MM.1S (cell line): Measurements from ENCODE around the gene RBAK.
"Not testable (repeated sequence)": the region's sequence is repeated elsewhere in the genome, so short reads cannot be mapped to it uniquely, and the experiment has no call there.

Source experiments
- DNase-seq: peaks from one replicate; pipeline ENCODE4 v3.0.0-alpha.2; 2015
- H2AFZ ChIP-seq: fragments of 300-600 bp; sonication (generic); 2 replicates; pipeline ENCODE4 v1.6.0; 2016; ENCODE audit warnings: antibody characterized with exemption, low read length
- H3F3A ChIP-seq: fragments of 300-600 bp; sonication (generic); 2 replicates; pipeline ENCODE4 v1.6.1; 2016; ENCODE audit warnings: mild to moderate bottlenecking, antibody characterized with exemption, low read length, moderate library complexity, mixed read lengths; ENCODE audit not compliant: insufficient read depth
- H3K27ac ChIP-seq: fragments of 300-600 bp; sonication (generic); 2 replicates; pipeline ENCODE4 v1.5.1; 2016; ENCODE audit warnings: mild to moderate bottlenecking, low read length
- H3K27me3 ChIP-seq: fragments of 300-600 bp; sonication (generic); replicated peaks from 2 replicates; pipeline ENCODE4 v1.6.0; 2016; ENCODE audit warnings: low read length; ENCODE audit not compliant: insufficient read depth
- H3K36me3 ChIP-seq: fragments of 300-600 bp; sonication (generic); replicated peaks from 2 replicates; pipeline ENCODE4 v1.6.1; 2016; ENCODE audit warnings: mild to moderate bottlenecking, low read length, mixed read lengths; ENCODE audit not compliant: insufficient read depth
- H3K4me1 ChIP-seq: fragments of 300-600 bp; sonication (generic); 2 replicates; pipeline ENCODE4 v1.6.1; 2016; ENCODE audit warnings: low read length, mixed read lengths
- H3K4me2 ChIP-seq: fragments of 300-600 bp; sonication (generic); 2 replicates; pipeline ENCODE4 v1.6.0; 2016; ENCODE audit warnings: low read depth, low read length
- H3K4me3 ChIP-seq: fragments of 300-600 bp; sonication (generic); 2 replicates; pipeline ENCODE4 v1.5.1; 2016; ENCODE audit warnings: low read length, mixed read lengths
- H3K79me2 ChIP-seq: fragments of 300-600 bp; sonication (generic); 2 replicates; pipeline ENCODE4 v1.6.1; 2016; ENCODE audit warnings: mixed run types, low read length, mixed read lengths
- H3K9ac ChIP-seq: fragments of 300-600 bp; sonication (generic); 2 replicates; pipeline ENCODE4 v1.6.1; 2016; ENCODE audit warnings: low read length, mixed read lengths
- H3K9me2 ChIP-seq: fragments of 300-600 bp; sonication (generic); replicated peaks from 2 replicates; pipeline ENCODE4 v1.6.1; 2016; ENCODE audit warnings: mild to moderate bottlenecking, low read length, mixed read lengths; ENCODE audit not compliant: insufficient read depth
- H3K9me3 ChIP-seq: fragments of 300-600 bp; sonication (generic); replicated peaks from 2 replicates; pipeline ENCODE4 v1.6.1; 2016; ENCODE audit warnings: mild to moderate bottlenecking, low read length, mixed read lengths; ENCODE audit not compliant: insufficient read depth
- H4K20me1 ChIP-seq: fragments of 300-600 bp; sonication (generic); 2 replicates; pipeline ENCODE4 v1.6.1; 2016; ENCODE audit warnings: mild to moderate bottlenecking, low read length, moderate library complexity, mixed read lengths; ENCODE audit not compliant: insufficient read depth
- EZH2phosphoT487 ChIP-seq: fragments of 300-600 bp; sonication (generic); IDR thresholded peaks from 2 replicates; pipeline ENCODE4 v1.6.1; 2018; ENCODE audit warnings: antibody characterized with exemption, low read length
- TF ChIP-seq, protein P1 (sequence below): fragments of 300-600 bp; sonication (generic); IDR thresholded peaks from 2 replicates; pipeline ENCODE4 v1.5.1; 2016; ENCODE audit warnings: antibody characterized with exemption, low read length, mixed read lengths

RBAK gene

DNA sequence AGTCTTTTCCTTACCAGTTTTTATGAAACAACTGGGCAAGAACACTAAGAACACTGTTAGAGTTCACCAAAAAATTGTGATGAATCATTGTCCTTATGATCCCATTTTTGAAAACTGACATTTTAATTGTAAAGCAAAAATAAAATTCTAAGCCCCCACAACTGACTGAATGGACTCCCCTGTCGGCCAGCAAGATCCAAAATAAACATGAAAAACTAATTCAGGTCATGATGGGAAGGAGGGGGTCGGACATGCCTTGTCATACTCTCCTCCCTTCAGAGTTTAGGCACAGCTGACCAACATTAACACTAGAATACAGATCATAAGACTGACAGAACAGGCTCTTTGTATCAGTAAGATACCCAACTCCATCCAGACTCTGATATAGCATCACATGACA is 2.0 kb upstream of the RBAK start:
- Histone ChIP-seq H3K27ac (no peak overlapping the region), H3K36me3 (no peaks in the 10 kb centered on the region), H3K9me2 (no peaks in the 10 kb centered on the region), H3K4me2 (no peak overlapping the region), H4K20me1 (no peaks in the 10 kb centered on the region), H3K4me3 (no peak overlapping the region), H3K79me2 (peaks cover 10% of the 10 kb centered on the region), H3F3A (no peaks in the 10 kb centered on the region), H3K27me3 (no peaks in the 10 kb centered on the region), H3K9me3 (no peaks in the 10 kb centered on the region), H3K4me1 (peaks cover 4% of the 10 kb centered on the region; the same call in 1 of the 2 replicates), H2AFZ (no peak overlapping the region), H3K9ac (no peak overlapping the region)
- TF ChIP-seq EZH2phosphoT487: no peak
- TF ChIP-seq, protein P1, sequence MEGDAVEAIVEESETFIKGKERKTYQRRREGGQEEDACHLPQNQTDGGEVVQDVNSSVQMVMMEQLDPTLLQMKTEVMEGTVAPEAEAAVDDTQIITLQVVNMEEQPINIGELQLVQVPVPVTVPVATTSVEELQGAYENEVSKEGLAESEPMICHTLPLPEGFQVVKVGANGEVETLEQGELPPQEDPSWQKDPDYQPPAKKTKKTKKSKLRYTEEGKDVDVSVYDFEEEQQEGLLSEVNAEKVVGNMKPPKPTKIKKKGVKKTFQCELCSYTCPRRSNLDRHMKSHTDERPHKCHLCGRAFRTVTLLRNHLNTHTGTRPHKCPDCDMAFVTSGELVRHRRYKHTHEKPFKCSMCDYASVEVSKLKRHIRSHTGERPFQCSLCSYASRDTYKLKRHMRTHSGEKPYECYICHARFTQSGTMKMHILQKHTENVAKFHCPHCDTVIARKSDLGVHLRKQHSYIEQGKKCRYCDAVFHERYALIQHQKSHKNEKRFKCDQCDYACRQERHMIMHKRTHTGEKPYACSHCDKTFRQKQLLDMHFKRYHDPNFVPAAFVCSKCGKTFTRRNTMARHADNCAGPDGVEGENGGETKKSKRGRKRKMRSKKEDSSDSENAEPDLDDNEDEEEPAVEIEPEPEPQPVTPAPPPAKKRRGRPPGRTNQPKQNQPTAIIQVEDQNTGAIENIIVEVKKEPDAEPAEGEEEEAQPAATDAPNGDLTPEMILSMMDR: no peak
- DNase-seq: no peak

DNA sequence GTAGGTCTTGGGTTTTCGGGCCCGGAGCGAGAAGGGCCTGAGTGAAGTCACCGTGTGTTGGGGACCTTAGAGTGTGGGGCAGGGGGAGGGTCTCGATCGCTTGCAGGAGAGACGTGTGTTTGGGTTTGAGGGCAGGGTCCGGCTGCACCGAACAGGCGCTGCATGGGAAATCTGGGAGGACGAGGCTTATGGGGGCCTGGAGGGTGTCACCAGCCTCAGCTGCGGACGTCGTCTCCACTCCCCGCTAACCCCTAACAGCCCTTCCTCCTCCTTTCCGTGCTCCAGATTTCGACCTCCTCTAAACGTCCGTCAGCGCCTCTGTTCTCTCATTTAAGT is 705 bp downstream of the RBAK start:
- H3K79me2 ChIP-seq: peaks cover 10% of the 10 kb centered on the region
- H3F3A ChIP-seq, H3K36me3 ChIP-seq, H3K27ac ChIP-seq, DNase-seq, H3K27me3 ChIP-seq, H4K20me1 ChIP-seq, H3K9me3 ChIP-seq, H3K9me2 ChIP-seq, H3K4me1 ChIP-seq: not testable (repeated sequence)
- peak overlapping the region; percentile 74 for H3K4me3 ChIP-seq
- H2AFZ ChIP-seq: peak overlapping the region; percentile 82
- peak overlapping the region; percentile 85 for H3K9ac ChIP-seq
- peak overlapping the region; percentile 82 for H3K4me2 ChIP-seq

DNA sequence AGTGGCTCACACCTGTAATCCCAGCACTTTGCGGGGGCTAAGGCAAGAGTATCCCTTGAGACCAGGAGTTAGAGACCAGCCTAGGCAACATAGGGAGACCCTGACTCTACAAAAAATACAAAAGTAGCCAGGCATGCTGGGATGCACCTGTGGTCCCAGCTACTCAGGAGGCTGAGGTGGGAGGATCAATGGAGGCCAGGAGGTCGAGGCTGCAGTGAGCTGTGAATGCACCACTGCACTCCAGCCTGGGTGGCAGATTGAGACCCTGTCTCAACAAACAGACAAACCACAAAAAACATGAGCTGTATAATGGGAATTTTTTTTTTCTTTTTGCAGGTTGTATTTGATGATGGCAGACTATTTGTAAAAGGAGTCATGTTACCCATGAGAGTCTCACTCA is 1.5 kb downstream of the RBAK start:
- not testable (repeated sequence) for DNase-seq, H3K9me3 ChIP-seq, H3K4me3 ChIP-seq, H3K27ac ChIP-seq, H4K20me1 ChIP-seq, H3K4me2 ChIP-seq, H3K27me3 ChIP-seq, H2AFZ ChIP-seq, H3K4me1 ChIP-seq, H3F3A ChIP-seq, H3K9me2 ChIP-seq, H3K9ac ChIP-seq
- Histone ChIP-seq H3K36me3 (peaks cover 10% of the 10 kb centered on the region; the same call in 1 of the 2 replicates), H3K79me2 (peaks cover 10% of the 10 kb centered on the region)

DNA sequence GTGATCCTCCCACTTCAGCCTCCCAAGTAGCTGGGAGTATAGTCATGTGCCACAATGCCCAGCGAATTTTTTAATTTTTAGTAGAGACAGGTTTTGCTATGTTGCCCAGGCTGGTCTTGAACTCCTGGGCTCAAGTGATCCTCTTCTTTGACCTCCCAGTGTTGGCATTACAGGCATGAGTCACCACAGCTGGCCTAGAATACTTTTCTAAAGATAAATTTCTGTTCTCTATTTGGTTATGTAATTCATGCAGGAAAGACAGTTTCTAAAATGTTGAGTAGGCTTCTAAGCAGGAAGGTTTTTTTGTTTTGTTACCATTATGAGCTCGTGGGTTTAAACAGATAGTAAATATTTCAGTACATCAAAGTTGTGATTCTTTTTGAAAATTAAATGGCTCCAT is 5.0 kb downstream of the RBAK start:
- TF ChIP-seq EZH2phosphoT487: no peak
- Histone ChIP-seq H3K9me3 (no peaks in the 10 kb centered on the region), H3K4me2 (no peak overlapping the region), H3K36me3 (peaks cover 10% of the 10 kb centered on the region), H3K9me2 (no peaks in the 10 kb centered on the region), H3F3A (no peaks in the 10 kb centered on the region), H2AFZ (no peak overlapping the region), H3K9ac (no peak overlapping the region), H3K4me1 (no peaks in the 10 kb centered on the region), H4K20me1 (no peaks in the 10 kb centered on the region), H3K27me3 (no peaks in the 10 kb centered on the region), H3K27ac (no peak overlapping the region), H3K4me3 (no peak overlapping the region), H3K79me2 (peaks cover 10% of the 10 kb centered on the region)
- no peak for DNase-seq

DNA sequence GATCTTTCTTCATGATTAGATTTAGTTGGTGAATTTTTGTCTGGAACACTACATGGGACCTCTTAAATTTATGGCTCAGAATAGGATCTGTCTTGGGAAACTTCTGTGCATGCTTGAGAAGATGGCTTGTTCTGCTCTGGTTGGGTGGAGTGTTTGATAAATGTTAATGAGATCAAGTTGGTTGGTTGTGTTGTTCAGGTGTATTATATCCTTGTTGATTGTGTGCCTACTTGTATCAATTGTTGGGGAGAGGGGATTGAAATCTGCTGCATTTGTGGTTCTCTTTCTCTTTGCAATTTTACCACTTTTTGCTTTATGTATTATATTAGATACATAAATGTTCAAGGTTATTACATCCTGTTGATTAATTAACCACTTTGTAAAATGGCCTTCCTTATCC is 6.1 kb downstream of the RBAK start:
- H4K20me1 ChIP-seq, H3K9me3 ChIP-seq, H3K4me3 ChIP-seq, H3K4me1 ChIP-seq, H3K4me2 ChIP-seq, H3F3A ChIP-seq, H3K9ac ChIP-seq, H3K79me2 ChIP-seq, H2AFZ ChIP-seq, H3K9me2 ChIP-seq, DNase-seq, H3K27ac ChIP-seq, H3K27me3 ChIP-seq: not testable (repeated sequence)
- peaks cover 10% of the 10 kb centered on the region for H3K36me3 ChIP-seq
